Muscle of leg (tissue), 9 donors: ENCODE measurements around the gene ZNF556. TPM values are rescaled to one million over a fixed set of nuclear protein-coding genes. Genes with fewer than 3 reads are reported as not detected.

Experiments
- polyA plus RNA-seq, 8 donors: library from polyadenylated mRNA; unstranded; fragments of 120-200 nt; gene quantifications; one replicate each; pipeline versions ENCODE4 v1.2.1 to v1.2.3, GENCODE V29; 2013; ENCODE audit warnings: inconsistent platforms in 1 of 8, low replicate concordance in 1 of 8; ENCODE audit not compliant: insufficient read length in 8 of 8, insufficient read depth in 1 of 8
- total RNA-seq: library from RNA; stranded (reverse); fragments of 120-200 nt; gene quantifications from one replicate; pipeline ENCODE4 v1.2.4, GENCODE V29; 2013

ZNF556 gene
- total and polyA plus RNA-seq, 9 donors = 20.7 to 38.3 (median 34.8) TPM

Other genes with a start within 250 kb of the ZNF556 start
- 0.58 TPM for gene GNG7, start 164.6 kb upstream of the ZNF556 start, total RNA-seq
- gene GNG7, start 164.6 kb upstream of the ZNF556 start, polyA plus RNA-seq = 1 to 10 TPM; 2.2 to 3.1 (median 2.7) TPM
- gene DIRAS1, start 146.0 kb upstream of the ZNF556 start, total RNA-seq = 0.84 TPM
- gene DIRAS1, start 146.0 kb upstream of the ZNF556 start, polyA plus RNA-seq = 1 to 10 TPM; 1.9 to 4.9 (median 2.7) TPM
- gene SLC39A3, start 127.3 kb upstream of the ZNF556 start, total RNA-seq = 12.1 TPM
- 10 to 100 TPM; 12.2 to 18.4 (median 15.8) TPM for gene SLC39A3, start 127.3 kb upstream of the ZNF556 start, polyA plus RNA-seq
- 39.9 TPM for gene SGTA, start 84.1 kb upstream of the ZNF556 start, total RNA-seq
- 10 to 100 TPM; 77.2 to 95.8 (median 84.3) TPM for gene SGTA, start 84.1 kb upstream of the ZNF556 start, polyA plus RNA-seq
- gene THOP1, start 81.8 kb upstream of the ZNF556 start, total RNA-seq = 46.3 TPM
- gene THOP1, start 81.8 kb upstream of the ZNF556 start, polyA plus RNA-seq = 10 to 100 TPM; 42.2 to 56.5 (median 54.5) TPM
- 7.3 TPM for gene ZNF554, start 47.5 kb upstream of the ZNF556 start, total RNA-seq
- gene ZNF554, start 47.5 kb upstream of the ZNF556 start, polyA plus RNA-seq = 1 to 10 TPM; 4.5 to 5.9 (median 5.3) TPM
- 16.6 TPM for gene ZNF555, start 25.9 kb upstream of the ZNF556 start, total RNA-seq
- gene ZNF555, start 25.9 kb upstream of the ZNF556 start, polyA plus RNA-seq = 10 to 100 TPM in 7 of 8 donors, 1 to 10 TPM in 1; 7.4 to 14.9 (median 11.6) TPM
- 3.5 TPM for gene ZNF57, start 33.6 kb downstream of the ZNF556 start, total RNA-seq
- gene ZNF57, start 33.6 kb downstream of the ZNF556 start, polyA plus RNA-seq = 1 to 10 TPM; 2.2 to 4.1 (median 3.4) TPM
- 10.0 TPM for gene ZNF77, start 77.6 kb downstream of the ZNF556 start, total RNA-seq
- gene ZNF77, start 77.6 kb downstream of the ZNF556 start, polyA plus RNA-seq = 1 to 10 TPM; 4.1 to 9.5 (median 4.8) TPM
- 0.53 TPM for gene TLE6, start 110.2 kb downstream of the ZNF556 start, total RNA-seq
- 1 to 10 TPM in 3 of 8 donors, under 1 TPM in 5; 0.51 to 1.5 (median 0.91) TPM for gene TLE6, start 110.2 kb downstream of the ZNF556 start, polyA plus RNA-seq
- 14.2 TPM for gene TLE2, start 161.9 kb downstream of the ZNF556 start, total RNA-seq
- gene TLE2, start 161.9 kb downstream of the ZNF556 start, polyA plus RNA-seq = 10 to 100 TPM; 26.9 to 48.1 (median 33.7) TPM
- gene TLE5, start 195.2 kb downstream of the ZNF556 start, total RNA-seq = 245 TPM
- 100 to 1,000 TPM; 608 to 773 (median 696) TPM for gene TLE5, start 195.2 kb downstream of the ZNF556 start, polyA plus RNA-seq
- 29.5 TPM for gene GNA11, start 227.0 kb downstream of the ZNF556 start, total RNA-seq
- 10 to 100 TPM; 48.1 to 67.6 (median 61.1) TPM for gene GNA11, start 227.0 kb downstream of the ZNF556 start, polyA plus RNA-seq